ENCODE results near the gene CALCR. TPM values are rescaled to one million over a fixed set of nuclear protein-coding genes. Genes with fewer than 3 reads are reported as not detected.

Gene CALCR
- polyA plus RNA-seq, 2 of the 4 experiments (the other 2 are of a cell fraction) = 0.06 TPM; not detected in 1

- ATAC-seq = no peak
- no peak overlapping the region for H3K4me3 ChIP-seq
- no peak for TF ChIP-seq CBX2 (IDR thresholded peaks at IDR 0.05; ENCODE audit: borderline replicate concordance, low read depth)
- TF ChIP-seq MYC (IDR thresholded peaks at IDR 0.05; ENCODE audit: borderline replicate concordance, low read length) = no peak
- no peak for TF ChIP-seq ZFP36 (IDR thresholded peaks at IDR 0.05; ENCODE audit: borderline replicate concordance, partially characterized antibody)
- H3K27ac ChIP-seq = no peak overlapping the region
- no peaks in the 10 kb centered on the region for H3K4me1 ChIP-seq
- H3K4me2 ChIP-seq = no peak overlapping the region
- POLR2A ChIA-PET = no interaction called here
- CTCF ChIA-PET = interaction anchor here (1.3 kb wide), 1 partner anchor 9 kb away, joined by 3 read pairs; no protein-coding TSS in a partner anchor
- DNase-seq (ENCODE audit: low read depth in 1 of 2, low spot score in 1 of 2) = no peak
- 60% methylated on average over 3 of the region's 3 CpGs for WGBS (ENCODE audit: missing lambda C conversion rate)
- no peak for FAIRE-seq
- no peaks in the 10 kb centered on the region for H3K9me3 ChIP-seq
Measured at GRCh38 chr7:93559639-93560491, 14.7 kb downstream of the CALCR start.

- no peak overlapping the region for H3K4me2 ChIP-seq
- no peaks in the 10 kb centered on the region for H3K9me3 ChIP-seq
- WGBS (ENCODE audit: missing lambda C conversion rate) = 83% methylated on average over 3 of the region's 3 CpGs
- DNase-seq (ENCODE audit: low read depth in 1 of 2, low spot score in 1 of 2) (no peak), FAIRE-seq (no peak), ATAC-seq (no peak)
- H3K4me3 ChIP-seq = no peak overlapping the region
- H3K27ac ChIP-seq = no peak overlapping the region
- H3K4me1 ChIP-seq = no peaks in the 10 kb centered on the region
- ChIA-PET CTCF (interaction anchor here (1.3 kb wide), 1 partner anchor 8 kb away, joined by 3 read pairs; no protein-coding TSS in a partner anchor), POLR2A (no interaction called here)
- TF ChIP-seq MAX (IDR thresholded peaks at IDR 0.05) (no peak), GATA3 (IDR thresholded peaks at IDR 0.05; ENCODE audit: borderline replicate concordance) (no peak), EHF (CRISPR knock-in tag; IDR thresholded peaks at IDR 0.05) (no peak), ELK1 (IDR thresholded peaks at IDR 0.05; ENCODE audit: low read depth, low read length) (no peak), RAD21 (conservative IDR thresholded peaks at IDR 0.05 in 1 of 2, IDR thresholded peaks at IDR 0.05 in 1 of 2) (no peak), KDM5A (IDR thresholded peaks at IDR 0.05) (no peak), ESRRA (IDR thresholded peaks at IDR 0.05; ENCODE audit: borderline replicate concordance, low read length) (no peak), HMGXB4 (CRISPR knock-in tag; IDR thresholded peaks at IDR 0.05; ENCODE audit: borderline replicate concordance) (no peak)
Measured at GRCh38 chr7:93558705-93559614, 15.6 kb downstream of the CALCR start.

- Histone ChIP-seq H3K27ac (no peak overlapping the region), H3K4me2 (no peak overlapping the region), H3K4me1 (no peaks in the 10 kb centered on the region), H3K9me3 (no peaks in the 10 kb centered on the region), H3K4me3 (no peak overlapping the region)
- TF ChIP-seq SMC3 (IDR thresholded peaks at IDR 0.05) (no peak), CBX8 (IDR thresholded peaks at IDR 0.05) (no peak), CEBPB (IDR thresholded peaks at IDR 0.05) (no peak), HDAC2 (IDR thresholded peaks at IDR 0.05) (no peak), MAFK (IDR thresholded peaks at IDR 0.05; ENCODE audit: partially characterized antibody) (peak; percentile 48), KDM1A (IDR thresholded peaks at IDR 0.05; ENCODE audit: low read depth) (no peak), FOXS1 (CRISPR knock-in tag; IDR thresholded peaks at IDR 0.05) (no peak), JUNB (IDR thresholded peaks at IDR 0.05) (no peak)
- CTCF ChIA-PET = interaction anchor here (0.7 to 3.5 kb wide), 11 partner anchors 11 to 373 kb away, joined by 3 to 20 read pairs (median 4); no protein-coding TSS in a partner anchor
- no peak for ATAC-seq
- DNase-seq (ENCODE audit: low read depth in 1 of 2, low spot score in 1 of 2) = no peak
- WGBS (ENCODE audit: missing lambda C conversion rate) = 24% methylated on average over 2 of the region's 2 CpGs
- FAIRE-seq = no peak
- POLR2A ChIA-PET = no interaction called here
Measured at GRCh38 chr7:93551931-93552330, 22.6 kb downstream of the CALCR start.
